Activated naive CD8-positive, alpha-beta T cell (primary cell): ENCODE measurements around the gene GNA15.
"Not testable (repeated sequence)": the region's sequence is repeated elsewhere in the genome, so short reads cannot be mapped to it uniquely, and the experiment has no call there.

Source experiments
- H3K27ac Mint-ChIP-seq: one replicate; pipeline ENCODE4 v1.8.0; 2021; ENCODE audit warnings: mixed read lengths
- H3K27me3 Mint-ChIP-seq: one replicate; pipeline ENCODE4 v1.8.0; 2021; ENCODE audit warnings: mixed read lengths
- H3K36me3 Mint-ChIP-seq: one replicate; pipeline ENCODE4 v1.8.0; 2021; ENCODE audit warnings: mixed read lengths
- H3K4me1 Mint-ChIP-seq: one replicate; pipeline ENCODE4 v1.8.0; 2021; ENCODE audit warnings: low read depth, mixed read lengths
- H3K4me3 Mint-ChIP-seq: one replicate; pipeline ENCODE4 v1.8.0; 2021; ENCODE audit warnings: mild to moderate bottlenecking, mixed read lengths
- H3K9me3 Mint-ChIP-seq: one replicate; pipeline ENCODE4 v1.8.0; 2021; ENCODE audit warnings: low read depth, mixed read lengths

GNA15 gene

GRCh38 chr19:3135961-3136683, at the start of gene GNA15:
Gene GNA15, plus strand, starts transcription at chr19:3136033. Its CDS starts 418 bp downstream, at chr19:3136451.
- H3K4me1 Mint-ChIP-seq: peaks cover 24% of the 10 kb centered on the region
- no peaks in the 10 kb centered on the region for H3K9me3 Mint-ChIP-seq
- H3K27ac Mint-ChIP-seq: no peak within 1 kb of the TSS
- H3K4me3 Mint-ChIP-seq: peak within 1 kb of the TSS; percentile 42
- peaks cover 5% of the 10 kb centered on the region for H3K36me3 Mint-ChIP-seq
- H3K27me3 Mint-ChIP-seq: peaks cover 6% of the 10 kb centered on the region

GRCh38 chr19:3087769-3088168, 48.1 kb upstream of the GNA15 start:
- H3K36me3 Mint-ChIP-seq: no peaks in the 10 kb centered on the region

GRCh38 chr19:3089299-3089855, 46.5 kb upstream of the GNA15 start:
- not testable (repeated sequence) for H3K27ac Mint-ChIP-seq, H3K27me3 Mint-ChIP-seq, H3K4me3 Mint-ChIP-seq, H3K36me3 Mint-ChIP-seq, H3K4me1 Mint-ChIP-seq, H3K9me3 Mint-ChIP-seq

More at GRCh38 chr19:3087769-3088168, 48.1 kb upstream of the GNA15 start:
- H3K27me3 Mint-ChIP-seq: no peaks in the 10 kb centered on the region
- H3K27ac Mint-ChIP-seq: no peak overlapping the region
- H3K9me3 Mint-ChIP-seq: no peaks in the 10 kb centered on the region
- no peak overlapping the region for H3K4me3 Mint-ChIP-seq
- no peaks in the 10 kb centered on the region for H3K4me1 Mint-ChIP-seq

- Mint-ChIP-seq H3K4me3 (peak overlapping the region; percentile 84), H3K36me3 (no peaks in the 10 kb centered on the region), H3K9me3 (no peaks in the 10 kb centered on the region), H3K27me3 (no peaks in the 10 kb centered on the region), H3K4me1 (peaks cover 26% of the 10 kb centered on the region), H3K27ac (no peak overlapping the region)
These were observed 41.0 kb upstream of the GNA15 start for GRCh38 chr19:3094601-3095440.

- no peaks in the 10 kb centered on the region for H3K36me3 Mint-ChIP-seq
- peak overlapping the region; percentile 84 for H3K4me3 Mint-ChIP-seq
- H3K27me3 Mint-ChIP-seq: no peaks in the 10 kb centered on the region
- peaks cover 26% of the 10 kb centered on the region for H3K4me1 Mint-ChIP-seq
- H3K9me3 Mint-ChIP-seq: no peaks in the 10 kb centered on the region
- H3K27ac Mint-ChIP-seq: no peak overlapping the region
These were observed 40.2 kb upstream of the GNA15 start for GRCh38 chr19:3095441-3096191.

GRCh38 chr19:3096267-3096901, 39.4 kb upstream of the GNA15 start:
- Mint-ChIP-seq H3K9me3 (no peaks in the 10 kb centered on the region), H3K4me3 (peak overlapping the region; percentile 84), H3K4me1 (peaks cover 26% of the 10 kb centered on the region), H3K27ac (peak overlapping the region; percentile 66), H3K27me3 (no peaks in the 10 kb centered on the region), H3K36me3 (no peaks in the 10 kb centered on the region)

GRCh38 chr19:3096902-3097326, 38.9 kb upstream of the GNA15 start:
- no peak overlapping the region for H3K27ac Mint-ChIP-seq
- no peaks in the 10 kb centered on the region for H3K27me3 Mint-ChIP-seq
- peaks cover 26% of the 10 kb centered on the region for H3K4me1 Mint-ChIP-seq
- H3K36me3 Mint-ChIP-seq: no peaks in the 10 kb centered on the region
- H3K9me3 Mint-ChIP-seq: no peaks in the 10 kb centered on the region
- H3K4me3 Mint-ChIP-seq: no peak overlapping the region

- Mint-ChIP-seq H3K4me3 (peak overlapping the region; percentile 38), H3K9me3 (no peaks in the 10 kb centered on the region), H3K27ac (no peak overlapping the region), H3K4me1 (peaks cover 26% of the 10 kb centered on the region), H3K36me3 (no peaks in the 10 kb centered on the region), H3K27me3 (no peaks in the 10 kb centered on the region)
These were observed 38.4 kb upstream of the GNA15 start for GRCh38 chr19:3097442-3097871.

GRCh38 chr19:3098141-3098514, 37.7 kb upstream of the GNA15 start:
- Mint-ChIP-seq H3K4me3 (peak overlapping the region; percentile 38), H3K27me3 (no peaks in the 10 kb centered on the region), H3K27ac (no peak overlapping the region), H3K36me3 (no peaks in the 10 kb centered on the region), H3K9me3 (no peaks in the 10 kb centered on the region), H3K4me1 (peaks cover 26% of the 10 kb centered on the region)

- Mint-ChIP-seq H3K27me3 (no peaks in the 10 kb centered on the region), H3K36me3 (no peaks in the 10 kb centered on the region), H3K4me3 (peak overlapping the region; percentile 78), H3K27ac (no peak overlapping the region), H3K9me3 (no peaks in the 10 kb centered on the region), H3K4me1 (peaks cover 27% of the 10 kb centered on the region)
These were observed 37.1 kb upstream of the GNA15 start for GRCh38 chr19:3098515-3099346.

GRCh38 chr19:3099347-3100145, 36.3 kb upstream of the GNA15 start:
- H3K36me3 Mint-ChIP-seq: no peaks in the 10 kb centered on the region
- H3K9me3 Mint-ChIP-seq: no peaks in the 10 kb centered on the region
- H3K27me3 Mint-ChIP-seq: no peaks in the 10 kb centered on the region
- peak overlapping the region; percentile 78 for H3K4me3 Mint-ChIP-seq
- H3K4me1 Mint-ChIP-seq: peaks cover 31% of the 10 kb centered on the region
- H3K27ac Mint-ChIP-seq: no peak overlapping the region

GRCh38 chr19:3100331-3100730, 35.5 kb upstream of the GNA15 start:
- H3K27me3 Mint-ChIP-seq: no peaks in the 10 kb centered on the region
- H3K4me1 Mint-ChIP-seq: peaks cover 27% of the 10 kb centered on the region
- no peaks in the 10 kb centered on the region for H3K36me3 Mint-ChIP-seq
- H3K4me3 Mint-ChIP-seq: no peak overlapping the region
- H3K9me3 Mint-ChIP-seq: no peaks in the 10 kb centered on the region
- H3K27ac Mint-ChIP-seq: no peak overlapping the region
